ENCODE data around the gene CNTRL.

GRCh38 chr9:121067640-121068039 lies 7.1 kb upstream of the CNTRL start:
- TF ChIP-seq EZH2 (IDR thresholded peaks at IDR 0.05) (no peak), POLR2AphosphoS5 (IDR thresholded peaks at IDR 0.05; ENCODE audit: borderline replicate concordance, low read depth, low read length) (no peak), FOXP2 (optimal IDR thresholded peaks at IDR 0.05; ENCODE audit: control extremely low read depth, extremely low read length, insufficient read depth) (no peak)
